Adipose tissue (tissue), 3 donors: ENCODE results near the gene ZNF45. TPM values are rescaled to one million over a fixed set of nuclear protein-coding genes. Genes with fewer than 3 reads are reported as not detected.
"Not testable (repeated sequence)": the region's sequence is repeated elsewhere in the genome, so short reads cannot be mapped to it uniquely, and the experiment has no call there.

Experiments
- H3K27ac ChIP-seq: one replicate; pipeline ENCODE4 v1.5.1; 2013; ENCODE audit warnings: low read depth, low read length
- WGBS, 3 donors: extraction: QIAGEN DNeasy Blood & Tissue Kit; methylation state at CpG; one replicate each; pipeline ENCODE4 v1.1.7; 2013; 5-methylcytosine and 5-hydroxymethylcytosine counted together
- polyA plus RNA-seq, 3 donors: library from polyadenylated mRNA; stranded (reverse); fragments of 200-250 nt; gene quantifications; one replicate each; pipeline ENCODE4 v1.2.3, GENCODE V29; 2013
- donor health status: healthy with polysubstance abuse.
- donor health status: Bipolar disorder and iron deficiency.
- donor health status: healthy.

Gene ZNF45
- polyA plus RNA-seq, 3 donors = 3.3 to 4.9 (median 3.4) TPM

- WGBS, 3 donors = 95 to 98% (median 97%) methylated on average over 5 of the region's 5 CpGs
- no peak overlapping the region for H3K27ac ChIP-seq
Observed at GRCh38 chr19:43928820-43929219, 6.3 kb downstream of the ZNF45 start.

GRCh38 chr19:43923875-43924274 is 11.2 kb downstream of the ZNF45 start:
- no peak overlapping the region for H3K27ac ChIP-seq

GRCh38 chr19:43914051-43914450 is 21.0 kb downstream of the ZNF45 start:
- H3K27ac ChIP-seq = no peak overlapping the region
- 65 to 98% (median 78%) methylated on average over 3 of the region's 3 CpGs for WGBS, 3 donors

- 97 to 98% (median 98%) methylated on average over 7 of the region's 7 CpGs for WGBS, 3 donors
- H3K27ac ChIP-seq = no peak overlapping the region
Observed at GRCh38 chr19:43913383-43913782, 21.7 kb downstream of the ZNF45 start.

GRCh38 chr19:43910884-43911283 is 24.2 kb downstream of the ZNF45 start:
- H3K27ac ChIP-seq = no peak overlapping the region

GRCh38 chr19:43908659-43909058 is 26.4 kb downstream of the ZNF45 start:
- 93 to 96% (median 93%) methylated on average over 1 of the region's 1 CpG for WGBS, 3 donors

GRCh38 chr19:43906774-43907173 is 28.3 kb downstream of the ZNF45 start:
- H3K27ac ChIP-seq = no peak overlapping the region
- 93 to 97% (median 94%) methylated on average over 2 of the region's 2 CpGs for WGBS, 3 donors

More at GRCh38 chr19:43908659-43909058, 26.4 kb downstream of the ZNF45 start:
- H3K27ac ChIP-seq = no peak overlapping the region

- WGBS, 3 donors = 97 to 100% (median 97%) methylated on average over 5 of the region's 5 CpGs
Observed at GRCh38 chr19:43905897-43906296, 29.2 kb downstream of the ZNF45 start.

GRCh38 chr19:43902399-43902798 is 32.7 kb downstream of the ZNF45 start:
- no peak overlapping the region for H3K27ac ChIP-seq
- WGBS, 3 donors = 90 to 95% (median 95%) methylated on average over 4 of the region's 4 CpGs

More at GRCh38 chr19:43905897-43906296, 29.2 kb downstream of the ZNF45 start:
- no peak overlapping the region for H3K27ac ChIP-seq

- H3K27ac ChIP-seq = no peak overlapping the region
- WGBS, 3 donors = 11 to 16% (median 14%) methylated on average over 39 of the region's 39 CpGs
Observed at GRCh38 chr19:43901395-43902390, 33.4 kb downstream of the ZNF45 start.

- no peak overlapping the region for H3K27ac ChIP-seq
- 90 to 98% (median 96%) methylated on average over 2 of the region's 2 CpGs for WGBS, 3 donors
Observed at GRCh38 chr19:43895727-43896308, 39.3 kb downstream of the ZNF45 start.

- 63 to 91% (median 89%) methylated on average over 2 of the region's 2 CpGs for WGBS, 3 donors
- H3K27ac ChIP-seq = no peak within 1 kb of the TSS
Observed at GRCh38 chr19:43883864-43884263, 51.2 kb downstream of the ZNF45 start, which contains the start of gene ZNF404. Gene ZNF404, minus strand, starts transcription at chr19:43883964.

- 88 to 93% (median 92%) methylated on average over 5 of the region's 5 CpGs for WGBS, 3 donors
- H3K27ac ChIP-seq = no peak overlapping the region
Observed at GRCh38 chr19:43880483-43880882, 54.6 kb downstream of the ZNF45 start.

- WGBS, 3 donors = 86 to 94% (median 92%) methylated on average over 5 of the region's 5 CpGs
- no peak overlapping the region for H3K27ac ChIP-seq
Observed at GRCh38 chr19:43872547-43873336, 62.3 kb downstream of the ZNF45 start.

GRCh38 chr19:43866923-43867322 is 68.2 kb downstream of the ZNF45 start:
- H3K27ac ChIP-seq = not testable (repeated sequence)
- 92 to 98% (median 95%) methylated on average over 22 to 28 of the region's 28 CpGs for WGBS, 3 donors
